Colonic mucosa (tissue), 4 donors: ENCODE data around the gene ZNF275. TPM values are rescaled to one million over a fixed set of nuclear protein-coding genes. Genes with fewer than 3 reads are reported as not detected.

Experiments used
- DNase-seq: peaks from one replicate; pipeline ENCODE4 v3.0.0-alpha.2; 2020
- H3K27ac ChIP-seq: fragments of 200-600 bp; one replicate; pipeline ENCODE4 v1.8.0; 2021
- H3K27me3 ChIP-seq: fragments of 200-600 bp; one replicate; pipeline ENCODE4 v1.8.0; 2021
- H3K36me3 ChIP-seq: fragments of 200-600 bp; one replicate; pipeline ENCODE4 v1.8.0; 2021
- H3K4me1 ChIP-seq: fragments of 200-600 bp; one replicate; pipeline ENCODE4 v1.8.0; 2021; ENCODE audit warnings: mild to moderate bottlenecking
- H3K4me3 ChIP-seq: fragments of 200-600 bp; one replicate; pipeline ENCODE4 v1.8.0; 2021
- H3K9ac ChIP-seq, 2 donors: one replicate each; pipeline ENCODE4 v1.7.0; 2013; ENCODE audit warnings: control low read depth in 2 of 2, low read depth in 2 of 2, low read length in 2 of 2
- H3K9me3 ChIP-seq: fragments of 200-600 bp; one replicate; pipeline ENCODE4 v1.8.0; 2021
- CTCF ChIP-seq: fragments of 200-600 bp; IDR thresholded peaks from one replicate; pipeline ENCODE4 v1.8.0; 2022; ENCODE audit warnings: antibody characterized with exemption, mild to moderate bottlenecking
- intact Hi-C: fragments of 100-400 bp; cut with DNase I; formaldehyde crosslinking; loops from one replicate; pipeline ENCODE4 v1.14.1; 2022
- total RNA-seq, 2 donors: library from RNA; stranded (reverse); fragmentation: NEBNext Ultra II Directional in 1 of 2; extraction: Animal tissue kit (Norgen Biotek cat#: 25700) in 1 of 2; gene quantifications; one replicate each; pipeline ENCODE4 v1.2.1, GENCODE V29; 2021
- donor health status: healthy.
- donor health status: DM: no; HTN: no; CAD: no.
- donor health status: DM: no; HTN: no; CAD: no.

ZNF275 gene
- total RNA-seq, 2 donors from 2014 or later = 5.4 to 5.8 TPM

DNA sequence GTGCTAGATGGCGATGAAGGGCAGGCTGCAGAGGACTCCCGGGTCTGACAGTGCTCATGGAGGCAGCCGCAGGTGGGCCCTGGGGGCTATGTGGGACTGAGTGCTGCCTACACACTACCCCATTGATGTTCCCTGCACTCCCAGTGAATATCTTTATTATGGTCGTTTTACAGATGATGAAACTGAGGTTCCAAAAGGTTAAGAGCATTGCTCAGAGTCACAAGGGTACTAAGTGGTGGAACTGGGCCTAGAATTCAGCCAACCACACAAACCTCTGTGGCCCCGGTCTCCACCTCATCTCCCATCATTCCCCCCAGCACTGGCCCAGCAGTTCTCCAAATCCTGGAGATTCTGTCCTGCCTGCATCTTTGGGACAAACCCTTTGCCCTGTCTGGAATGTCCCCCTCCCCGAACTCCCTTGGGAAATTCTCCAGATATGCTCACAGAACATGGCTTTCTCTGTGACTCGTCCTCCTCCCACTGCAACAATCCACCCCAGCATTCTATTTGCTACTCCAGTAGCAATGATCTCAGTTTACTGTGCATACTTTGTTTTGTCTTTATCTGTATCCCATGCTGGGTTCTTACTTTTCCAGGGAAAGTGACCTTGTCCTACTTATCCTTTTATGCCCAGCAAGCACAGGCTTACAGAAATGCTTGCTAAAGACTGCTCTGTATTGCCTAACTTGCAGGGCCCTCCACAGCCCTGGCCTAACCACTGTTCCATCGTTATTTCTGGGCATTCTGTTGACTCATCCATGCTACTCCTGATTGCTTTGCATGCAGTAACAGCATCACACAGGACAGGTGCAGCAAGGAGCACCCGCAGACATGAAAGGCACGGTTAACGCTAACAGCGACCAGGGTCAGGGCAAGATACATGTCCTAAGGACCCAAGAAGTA, 26.4 kb upstream of the ZNF275 start:
- no peaks in the 10 kb centered on the region for H3K4me1 ChIP-seq
- no peak for TF ChIP-seq CTCF

DNA sequence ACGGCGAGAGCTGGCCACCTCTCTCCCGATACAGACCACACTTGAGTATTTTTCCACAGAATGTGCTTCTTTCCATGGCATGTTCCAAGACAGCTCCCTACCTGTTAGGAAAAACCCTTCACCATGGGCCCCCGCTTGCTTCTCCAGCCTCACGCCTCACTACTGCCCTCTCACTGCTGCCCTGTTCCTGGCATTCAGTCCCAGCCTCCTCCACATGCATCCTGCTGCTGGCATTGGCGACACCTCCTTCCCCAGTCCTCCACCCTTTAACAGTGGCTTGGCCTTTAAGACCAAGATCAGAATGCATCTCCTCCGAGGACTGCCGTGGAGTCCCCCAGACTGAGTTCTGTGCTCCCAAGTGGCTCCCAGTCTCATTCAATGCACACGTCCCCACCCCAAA, 23.1 kb upstream of the ZNF275 start:
- Histone ChIP-seq H3K4me3 (no peak overlapping the region), H3K27me3 (no peaks in the 10 kb centered on the region), H3K9ac (no peak overlapping the region), H3K4me1 (no peaks in the 10 kb centered on the region), H3K9me3 (no peaks in the 10 kb centered on the region), H3K27ac (no peak overlapping the region), H3K36me3 (no peaks in the 10 kb centered on the region)
- intact Hi-C loops = no loop called here
- no peak for DNase-seq
- TF ChIP-seq CTCF = no peak

More for the DNA sequence above, 26.4 kb upstream of the ZNF275 start:
- Histone ChIP-seq H3K4me3 (no peak overlapping the region), H3K27ac (no peak overlapping the region), H3K27me3 (no peaks in the 10 kb centered on the region), H3K36me3 (no peaks in the 10 kb centered on the region), H3K9ac (no peak overlapping the region), H3K9me3 (no peaks in the 10 kb centered on the region)
- intact Hi-C loops = no loop called here
- no peak for DNase-seq

GRCh38 chrX:153312041-153312440, 21.9 kb upstream of the ZNF275 start:
- Histone ChIP-seq H3K4me1 (no peaks in the 10 kb centered on the region), H3K9ac (no peak overlapping the region), H3K27ac (no peak overlapping the region), H3K27me3 (no peaks in the 10 kb centered on the region), H3K4me3 (no peak overlapping the region), H3K9me3 (no peaks in the 10 kb centered on the region), H3K36me3 (no peaks in the 10 kb centered on the region)
- intact Hi-C loops = no loop called here
- DNase-seq = no peak
- no peak for TF ChIP-seq CTCF

- Histone ChIP-seq H3K9me3 (no peaks in the 10 kb centered on the region), H3K27me3 (no peaks in the 10 kb centered on the region), H3K27ac (no peak overlapping the region), H3K4me1 (no peaks in the 10 kb centered on the region), H3K4me3 (no peak overlapping the region), H3K9ac (no peak overlapping the region), H3K36me3 (no peaks in the 10 kb centered on the region)
- intact Hi-C loops = no loop called here
- no peak for DNase-seq
- no peak for TF ChIP-seq CTCF
Measured at GRCh38 chrX:153312842-153313241, 21.1 kb upstream of the ZNF275 start.

DNA sequence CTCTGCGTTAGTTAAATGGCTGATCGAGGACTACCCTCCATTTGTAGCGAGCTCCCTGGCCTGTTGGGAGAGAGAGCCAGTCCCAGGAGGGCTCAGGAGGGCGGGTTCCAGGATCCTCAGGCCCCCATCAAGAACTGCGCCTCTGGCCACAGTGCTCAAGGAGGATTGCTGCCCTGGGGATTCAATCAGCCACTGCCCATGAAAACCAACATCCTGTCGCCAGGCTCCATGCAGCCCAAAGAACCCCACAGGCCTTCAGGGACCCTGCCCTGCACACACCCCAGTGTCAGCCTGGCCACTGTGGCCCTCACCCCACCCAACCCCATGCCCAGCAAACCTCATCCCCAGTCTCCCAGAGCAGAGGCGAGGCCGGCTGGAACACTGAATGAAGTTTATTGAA, 16.6 kb upstream of the ZNF275 start:
- Histone ChIP-seq H3K4me3 (no peak overlapping the region), H3K9ac (no peak overlapping the region), H3K4me1 (no peaks in the 10 kb centered on the region), H3K36me3 (no peaks in the 10 kb centered on the region), H3K27ac (no peak overlapping the region), H3K9me3 (no peaks in the 10 kb centered on the region), H3K27me3 (no peaks in the 10 kb centered on the region)
- intact Hi-C loops = no loop called here
- no peak for TF ChIP-seq CTCF
- no peak for DNase-seq
